Measurements from ENCODE around the gene DEDD2.

Gene DEDD2

DNA sequence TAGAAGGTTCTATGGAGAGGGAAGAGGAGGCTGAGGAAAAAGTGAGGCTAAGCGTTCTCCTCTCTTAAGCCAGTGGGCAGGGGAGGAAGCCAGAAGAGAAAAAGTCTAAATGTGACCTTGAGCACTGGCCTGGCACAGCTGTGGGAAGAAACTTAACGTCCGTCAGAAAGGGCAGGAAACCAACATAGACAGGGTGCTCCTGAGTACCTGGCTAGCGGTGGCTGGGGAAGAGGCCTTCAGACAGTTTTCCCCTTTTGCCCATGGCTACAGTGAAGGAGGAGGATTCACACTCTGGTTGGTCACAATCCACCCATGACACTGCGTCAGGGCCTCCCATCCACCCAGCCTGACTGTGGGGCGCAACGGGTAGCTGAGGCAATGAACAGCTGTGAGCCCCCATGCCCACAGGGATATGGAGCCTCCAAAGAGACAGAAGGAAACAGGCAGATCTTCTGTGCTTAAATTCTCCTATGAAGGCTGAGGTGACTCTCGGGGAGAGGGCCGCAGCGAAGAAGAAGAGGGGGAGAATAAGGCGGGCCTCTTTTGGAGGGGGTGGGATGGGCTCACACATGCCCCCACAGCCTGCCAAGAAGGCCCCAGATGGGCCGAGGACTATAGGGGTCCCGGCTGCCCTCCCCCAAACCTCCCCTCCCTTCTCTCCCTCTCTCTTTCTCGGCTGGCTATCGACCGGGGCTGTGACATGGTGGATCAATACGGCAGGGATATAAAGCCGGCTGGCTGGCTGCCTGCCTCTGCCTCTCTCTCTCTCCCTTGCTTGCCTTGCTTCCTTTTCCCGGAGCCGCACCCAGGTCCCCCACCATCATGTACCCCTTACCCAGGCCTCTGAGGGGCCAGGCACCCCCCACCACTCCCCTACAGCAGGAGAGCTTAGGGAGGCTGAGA lies 65.4 kb downstream of the DEDD2 start:
- no peaks in the 10 kb centered on the region for H3K9me3 ChIP-seq
- no peak overlapping the region for H3K9ac ChIP-seq
- no peak overlapping the region for H3K4me2 ChIP-seq
- no peak overlapping the region for H3K27ac ChIP-seq
- no peak for TF ChIP-seq Cebpa-rat (IDR thresholded peaks at IDR 0.05)
- no peaks in the 10 kb centered on the region for H4K20me1 ChIP-seq
- H3K4me1 ChIP-seq, result peaks cover 19% of the 10 kb centered on the region
- no peaks in the 10 kb centered on the region for H3K36me3 ChIP-seq
- no peak overlapping the region for H3K4me3 ChIP-seq
- H3K27me3 ChIP-seq, result 0 out of 2 replicates have a peak, but pooled peaks cover 3% of the 10 kb centered on the region

DNA sequence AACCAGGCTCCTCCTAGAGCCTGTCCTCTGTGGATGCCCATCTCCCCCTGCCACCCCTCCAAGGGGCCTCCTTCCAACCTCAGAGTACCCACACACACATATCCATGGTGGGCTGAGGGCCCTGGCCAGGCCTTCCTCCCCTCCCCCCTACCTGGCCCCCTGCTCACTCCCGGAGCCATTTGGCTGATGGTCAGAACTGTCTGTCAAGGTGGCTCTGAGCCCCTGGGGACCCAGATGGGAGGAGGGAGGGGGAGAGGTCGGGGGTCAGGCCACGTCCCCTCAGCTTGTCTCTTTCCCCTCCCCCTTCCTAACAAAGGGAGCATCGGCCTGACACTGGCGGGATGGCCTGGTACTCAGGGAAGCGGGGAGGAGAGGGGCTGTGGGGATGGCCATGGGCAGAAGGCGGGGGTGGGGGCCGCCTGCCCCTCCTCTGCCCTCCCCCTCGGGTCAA lies 66.5 kb downstream of the DEDD2 start:
- H3K27ac ChIP-seq, result no peak overlapping the region
- H3K9me3 ChIP-seq, result no peaks in the 10 kb centered on the region
- no peak for TF ChIP-seq Cebpa-rat (IDR thresholded peaks at IDR 0.05)
- H3K4me2 ChIP-seq, result no peak overlapping the region
- 0 out of 2 replicates have a peak, but pooled peaks cover 3% of the 10 kb centered on the region for H3K27me3 ChIP-seq
- H4K20me1 ChIP-seq, result 0 out of 2 replicates have a peak, but pooled peaks cover 6% of the 10 kb centered on the region
- H3K4me3 ChIP-seq, result no peak overlapping the region
- no peak overlapping the region for H3K9ac ChIP-seq
- no peaks in the 10 kb centered on the region for H3K36me3 ChIP-seq
- H3K4me1 ChIP-seq, result peaks cover 18% of the 10 kb centered on the region

DNA sequence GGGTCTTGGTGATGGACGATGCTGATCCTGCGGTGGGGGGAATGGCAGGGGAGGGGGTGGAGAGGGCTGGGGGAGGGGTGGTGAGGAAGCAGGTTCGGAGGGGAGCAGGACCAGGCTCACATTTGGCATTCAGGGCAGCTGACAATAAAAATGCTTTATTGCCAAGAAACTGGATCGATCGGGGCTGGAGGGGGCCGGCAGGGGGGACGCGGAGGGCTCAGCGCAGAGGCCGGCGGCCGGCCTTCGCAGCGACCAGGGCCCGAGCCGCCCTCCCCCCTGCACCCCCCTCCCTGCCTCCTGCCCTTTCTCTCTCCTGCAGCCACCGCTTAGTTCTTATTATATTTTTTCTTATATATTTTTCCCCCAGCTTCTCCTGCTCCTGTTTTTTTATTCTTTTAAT lies 67.1 kb downstream of the DEDD2 start:
- Histone ChIP-seq H4K20me1 (0 out of 2 replicates have a peak, but pooled peaks cover 6% of the 10 kb centered on the region), H3K4me1 (peaks cover 13% of the 10 kb centered on the region), H3K4me2 (no peak overlapping the region), H3K27me3 (0 out of 2 replicates have a peak, but pooled peaks cover 3% of the 10 kb centered on the region), H3K9ac (no peak overlapping the region), H3K27ac (no peak overlapping the region), H3K4me3 (no peak overlapping the region), H3K36me3 (no peaks in the 10 kb centered on the region), H3K9me3 (no peaks in the 10 kb centered on the region)
- no peak for TF ChIP-seq Cebpa-rat (IDR thresholded peaks at IDR 0.05)

DNA sequence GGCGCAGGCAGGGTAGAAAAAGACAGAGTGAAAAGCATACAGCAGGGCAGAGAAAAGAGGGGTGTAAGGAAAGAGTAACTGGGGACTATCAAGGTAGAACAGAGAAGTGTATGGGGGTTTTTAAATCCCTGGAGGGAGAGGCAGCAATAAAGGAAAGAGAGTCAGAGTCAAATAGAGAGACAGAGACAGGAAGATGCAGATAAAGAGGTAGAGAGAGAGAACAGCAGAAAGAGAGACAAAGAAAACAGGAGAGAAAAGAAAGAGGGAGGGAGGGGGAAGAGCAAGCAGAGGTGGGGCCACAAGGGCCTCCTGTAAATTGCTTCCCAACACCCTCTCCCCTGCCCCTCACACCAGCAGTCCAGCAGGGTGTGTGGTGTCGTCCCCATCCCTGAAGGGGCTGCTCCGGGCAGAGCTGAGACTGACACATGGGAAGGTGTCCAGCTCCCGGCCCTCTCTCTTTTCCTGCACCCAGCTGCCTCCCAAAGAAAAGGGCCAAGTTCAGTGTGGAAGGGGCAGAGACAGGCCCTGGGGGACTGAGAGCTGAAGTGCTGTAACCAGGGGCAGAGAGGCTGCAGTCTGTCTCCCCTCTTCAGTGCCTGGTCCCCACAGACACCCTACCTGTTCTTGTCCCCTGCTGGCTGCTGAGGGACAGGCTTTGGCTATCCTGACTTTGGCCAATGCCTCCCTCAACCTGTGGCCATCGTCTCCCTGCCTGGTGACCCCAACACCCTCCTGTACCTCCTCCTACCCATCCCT lies 67.9 kb downstream of the DEDD2 start:
- H3K4me2 ChIP-seq, result no peak overlapping the region
- 0 out of 2 replicates have a peak, but pooled peaks cover 6% of the 10 kb centered on the region for H4K20me1 ChIP-seq
- H3K36me3 ChIP-seq, result no peaks in the 10 kb centered on the region
- H3K4me3 ChIP-seq, result no peak overlapping the region
- no peaks in the 10 kb centered on the region for H3K9me3 ChIP-seq
- H3K9ac ChIP-seq, result no peak overlapping the region
- H3K27me3 ChIP-seq, result 0 out of 2 replicates have a peak, but pooled peaks cover 3% of the 10 kb centered on the region
- no peak overlapping the region for H3K27ac ChIP-seq
- peaks cover 5% of the 10 kb centered on the region for H3K4me1 ChIP-seq
- TF ChIP-seq Cebpa-rat (IDR thresholded peaks at IDR 0.05), result no peak
